IPS-NIHi11 (cell line): ENCODE data around the gene FOXN1.
"Not testable (repeated sequence)": the region's sequence is repeated elsewhere in the genome, so short reads cannot be mapped to it uniquely, and the experiment has no call there.

Experiments used
- DNase-seq: peaks from one replicate; pipeline ENCODE4 v3.0.0; 2012; ENCODE audit warnings: mixed read lengths, low spot score

Gene FOXN1

GRCh38 chr17:28574526-28574925 lies 68.4 kb downstream of the FOXN1 start:
- DNase-seq = no peak

- no peak for DNase-seq
Measured at GRCh38 chr17:28575126-28575795, 69.1 kb downstream of the FOXN1 start.

- not testable (repeated sequence) for DNase-seq
Measured at GRCh38 chr17:28576016-28576415, 69.9 kb downstream of the FOXN1 start.

GRCh38 chr17:28576758-28577465 lies 70.8 kb downstream of the FOXN1 start, which contains the start of gene ALDOC:
TSS of gene ALDOC (minus strand) at chr17:28576895. CDS start at chr17:28575532, 1,363 bp downstream.
- DNase-seq = peak; percentile 99

GRCh38 chr17:28577466-28577824 lies 71.3 kb downstream of the FOXN1 start:
- DNase-seq = no peak

- DNase-seq = no peak
Measured at GRCh38 chr17:28578246-28579195, 72.4 kb downstream of the FOXN1 start.

GRCh38 chr17:28579526-28579925 lies 73.4 kb downstream of the FOXN1 start:
- no peak for DNase-seq

GRCh38 chr17:28580959-28581358 lies 74.8 kb downstream of the FOXN1 start:
- DNase-seq = no peak

GRCh38 chr17:28582513-28582912 lies 76.4 kb downstream of the FOXN1 start:
- no peak for DNase-seq

GRCh38 chr17:28584434-28584833 lies 78.3 kb downstream of the FOXN1 start:
- no peak for DNase-seq

GRCh38 chr17:28585851-28586250 lies 79.7 kb downstream of the FOXN1 start:
- DNase-seq = no peak
